ENCODE results near the gene PKIG. TPM values are rescaled to one million over a fixed set of nuclear protein-coding genes. Genes with fewer than 3 reads are reported as not detected.
A peak's percentile ranks its signal among the peaks of the same experiment; 100 is the strongest.

The PKIG gene
- total RNA-seq (65.1 TPM), polyA plus RNA-seq (277 TPM)

- H3K27ac ChIP-seq (ENCODE audit: low read depth) = peak within 1 kb of the TSS; percentile 87
- peak within 1 kb of the TSS; percentile 49 for H3K4me3 ChIP-seq (ENCODE audit: low read depth, low read length)
- H3K36me3 ChIP-seq (ENCODE audit: insufficient read depth) = no peaks in the 10 kb centered on the region
- DNase-seq (ENCODE audit: extremely low spot score) = no peak
- no peaks in the 10 kb centered on the region for H3K4me1 ChIP-seq (ENCODE audit: insufficient read depth)
- 19% methylated on average over 6 of the region's 6 CpGs for WGBS
Measured at GRCh38 chr20:44582311-44583025, at the start of gene PKIG. TSS of gene PKIG (plus strand) at chr20:44582579. CDS start at chr20:44614557, 31,978 bp downstream.

DNA sequence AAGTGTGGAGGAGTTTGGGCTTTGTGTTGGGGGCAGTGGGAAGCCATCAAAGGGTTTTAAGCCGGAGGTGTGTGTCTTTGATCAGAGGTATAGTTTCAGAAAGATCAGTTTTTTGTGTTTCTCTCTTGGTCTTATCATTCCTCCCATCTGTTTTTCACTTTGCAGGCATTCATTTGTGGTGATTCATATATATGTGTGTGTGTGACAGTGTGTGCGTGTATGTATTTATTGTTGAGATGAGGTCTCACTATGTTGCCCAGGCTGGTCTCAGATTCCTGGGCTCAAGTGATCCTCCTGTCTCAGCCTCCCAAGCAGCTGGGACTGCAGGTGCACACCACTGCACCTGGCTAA is 49.4 kb upstream of the PKIG start:
- no peak overlapping the region for H3K4me3 ChIP-seq (ENCODE audit: low read depth, low read length)
- no peaks in the 10 kb centered on the region for H3K4me1 ChIP-seq (ENCODE audit: insufficient read depth)
- no peak for DNase-seq (ENCODE audit: extremely low spot score)
- H3K27ac ChIP-seq (ENCODE audit: low read depth) = no peak overlapping the region
- H3K36me3 ChIP-seq (ENCODE audit: insufficient read depth) = no peaks in the 10 kb centered on the region
- 70% methylated on average over 2 of the region's 2 CpGs for WGBS

- WGBS = 72% methylated on average over 4 of the region's 4 CpGs
- no peak overlapping the region for H3K27ac ChIP-seq (ENCODE audit: low read depth)
- no peak for DNase-seq (ENCODE audit: extremely low spot score)
- no peak overlapping the region for H3K4me3 ChIP-seq (ENCODE audit: low read depth, low read length)
- H3K4me1 ChIP-seq (ENCODE audit: insufficient read depth) = no peaks in the 10 kb centered on the region
- no peaks in the 10 kb centered on the region for H3K36me3 ChIP-seq (ENCODE audit: insufficient read depth)
Measured at GRCh38 chr20:44533928-44534327, 48.5 kb upstream of the PKIG start.

- 71% methylated on average over 3 of the region's 3 CpGs for WGBS
- H3K4me3 ChIP-seq (ENCODE audit: low read depth, low read length) = no peak overlapping the region
- no peaks in the 10 kb centered on the region for H3K36me3 ChIP-seq (ENCODE audit: insufficient read depth)
- no peak overlapping the region for H3K27ac ChIP-seq (ENCODE audit: low read depth)
- no peaks in the 10 kb centered on the region for H3K4me1 ChIP-seq (ENCODE audit: insufficient read depth)
- DNase-seq (ENCODE audit: extremely low spot score) = no peak
Measured at GRCh38 chr20:44536175-44536574, 46.2 kb upstream of the PKIG start.

- H3K4me1 ChIP-seq (ENCODE audit: insufficient read depth) = no peaks in the 10 kb centered on the region
- no peak overlapping the region for H3K4me3 ChIP-seq (ENCODE audit: low read depth, low read length)
- H3K27ac ChIP-seq (ENCODE audit: low read depth) = no peak overlapping the region
- no peak for DNase-seq (ENCODE audit: extremely low spot score)
- no peaks in the 10 kb centered on the region for H3K36me3 ChIP-seq (ENCODE audit: insufficient read depth)
- WGBS = 44% methylated on average over 1 of the region's 1 CpG
Measured at GRCh38 chr20:44537993-44538392, 44.4 kb upstream of the PKIG start.

- WGBS = 72% methylated on average over 6 of the region's 6 CpGs
- no peaks in the 10 kb centered on the region for H3K36me3 ChIP-seq (ENCODE audit: insufficient read depth)
- H3K4me3 ChIP-seq (ENCODE audit: low read depth, low read length) = no peak overlapping the region
- no peaks in the 10 kb centered on the region for H3K4me1 ChIP-seq (ENCODE audit: insufficient read depth)
- no peak overlapping the region for H3K27ac ChIP-seq (ENCODE audit: low read depth)
- DNase-seq (ENCODE audit: extremely low spot score) = no peak
Measured at GRCh38 chr20:44540834-44541233, 41.5 kb upstream of the PKIG start.

DNA sequence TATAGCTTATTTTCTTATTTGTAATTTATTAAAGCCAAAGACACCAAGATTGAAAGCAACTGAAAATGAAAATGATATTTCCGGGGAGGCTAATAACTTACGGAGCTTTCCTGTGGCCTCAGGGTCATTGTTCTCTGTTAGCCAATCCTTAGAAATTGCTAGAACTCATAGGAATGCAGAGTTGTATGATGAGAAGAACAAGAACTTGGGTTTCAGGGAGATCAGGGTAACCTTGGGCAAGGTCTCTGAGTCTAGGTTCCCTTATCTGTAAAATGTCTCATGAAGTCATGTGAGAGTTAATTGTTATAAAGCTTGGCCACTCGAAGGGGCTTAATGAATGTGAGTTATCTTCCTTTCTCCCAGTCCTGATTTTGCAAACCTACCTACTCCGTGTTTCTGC is 40.4 kb upstream of the PKIG start:
- H3K4me1 ChIP-seq (ENCODE audit: insufficient read depth) = no peaks in the 10 kb centered on the region

GRCh38 chr20:44542890-44543289 is 39.5 kb upstream of the PKIG start:
- Histone ChIP-seq H3K4me3 (ENCODE audit: low read depth, low read length) (no peak overlapping the region), H3K27ac (ENCODE audit: low read depth) (peak overlapping the region; percentile 10), H3K4me1 (ENCODE audit: insufficient read depth) (no peaks in the 10 kb centered on the region), H3K36me3 (ENCODE audit: insufficient read depth) (no peaks in the 10 kb centered on the region)
- no peak for DNase-seq (ENCODE audit: extremely low spot score)
- WGBS = 15% methylated on average over 1 of the region's 1 CpG

More for the DNA sequence above, 40.4 kb upstream of the PKIG start:
- no peak for DNase-seq (ENCODE audit: extremely low spot score)
- Histone ChIP-seq H3K27ac (ENCODE audit: low read depth) (no peak overlapping the region), H3K36me3 (ENCODE audit: insufficient read depth) (no peaks in the 10 kb centered on the region), H3K4me3 (ENCODE audit: low read depth, low read length) (no peak overlapping the region)
- WGBS = 57% methylated on average over 4 of the region's 4 CpGs

DNA sequence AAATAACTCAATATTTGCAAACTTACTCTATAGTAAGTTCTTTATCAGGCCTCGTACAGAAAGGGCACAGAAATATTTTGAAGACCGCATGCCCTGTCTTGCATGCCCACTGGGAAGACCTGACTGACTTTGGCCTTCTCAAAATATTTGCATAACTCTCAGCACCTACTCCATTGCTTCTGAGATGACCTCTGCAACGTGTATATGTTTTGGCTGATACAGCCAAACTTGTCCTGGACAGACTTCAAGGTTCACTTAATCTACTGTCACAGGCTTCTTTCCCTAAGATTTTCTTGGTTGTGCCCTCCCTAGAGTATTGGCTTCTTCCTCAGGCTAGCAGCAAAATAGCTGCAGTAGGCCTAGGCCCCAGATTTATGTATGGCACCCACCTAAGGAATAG is 39.0 kb upstream of the PKIG start:
- WGBS = 39% methylated on average over 3 of the region's 3 CpGs
- no peaks in the 10 kb centered on the region for H3K4me1 ChIP-seq (ENCODE audit: insufficient read depth)

DNA sequence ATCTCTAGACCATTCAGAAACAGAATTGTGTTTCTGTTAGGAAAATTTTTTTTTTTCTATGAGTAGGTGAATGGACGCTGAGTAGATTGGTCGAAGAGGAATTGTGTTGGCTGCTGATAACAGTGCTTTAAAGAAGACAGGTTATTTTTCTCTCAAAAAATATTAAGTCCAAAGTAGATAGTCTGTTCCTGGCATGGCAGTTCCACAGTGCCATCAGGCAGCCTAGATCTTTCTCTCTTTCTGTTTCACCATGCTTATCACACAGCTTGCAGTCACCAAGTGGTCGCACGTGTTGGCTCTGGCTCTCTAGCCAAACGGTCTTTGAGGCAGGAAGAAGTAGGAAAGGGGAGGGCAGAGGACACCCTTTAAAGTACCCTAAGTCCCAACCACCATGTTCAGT is 38.1 kb upstream of the PKIG start:
- Histone ChIP-seq H3K27ac (ENCODE audit: low read depth) (no peak overlapping the region), H3K36me3 (ENCODE audit: insufficient read depth) (no peaks in the 10 kb centered on the region), H3K4me1 (ENCODE audit: insufficient read depth) (no peaks in the 10 kb centered on the region), H3K4me3 (ENCODE audit: low read depth, low read length) (no peak overlapping the region)
- no peak for DNase-seq (ENCODE audit: extremely low spot score)
- WGBS = 62% methylated on average over 5 of the region's 5 CpGs

More for the DNA sequence above, 39.0 kb upstream of the PKIG start:
- no peak overlapping the region for H3K27ac ChIP-seq (ENCODE audit: low read depth)
- H3K4me3 ChIP-seq (ENCODE audit: low read depth, low read length) = no peak overlapping the region
- no peak for DNase-seq (ENCODE audit: extremely low spot score)
- H3K36me3 ChIP-seq (ENCODE audit: insufficient read depth) = no peaks in the 10 kb centered on the region

DNA sequence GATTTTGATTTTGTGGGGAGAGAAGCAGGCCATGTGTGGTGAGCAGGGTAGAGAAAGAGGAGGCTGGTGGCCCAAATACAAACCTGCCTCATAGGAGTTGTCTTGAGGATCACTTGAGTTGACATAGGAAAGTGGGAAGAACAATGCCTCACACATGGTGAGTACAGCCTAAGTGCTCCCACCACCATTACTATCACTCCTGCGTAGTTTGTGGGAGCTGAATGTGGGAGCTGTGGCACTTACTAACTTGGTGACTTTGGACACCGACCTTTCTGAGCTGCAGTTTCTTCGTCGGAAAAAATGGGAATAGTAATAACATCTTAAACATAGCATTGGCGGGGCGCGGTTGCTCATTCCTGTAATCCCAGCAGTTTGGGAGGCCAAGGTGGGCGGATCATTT is 35.0 kb upstream of the PKIG start:
- Histone ChIP-seq H3K27ac (ENCODE audit: low read depth) (no peak overlapping the region), H3K36me3 (ENCODE audit: insufficient read depth) (no peaks in the 10 kb centered on the region), H3K4me1 (ENCODE audit: insufficient read depth) (no peaks in the 10 kb centered on the region), H3K4me3 (ENCODE audit: low read depth, low read length) (no peak overlapping the region)
- WGBS = 94% methylated on average over 8 of the region's 8 CpGs
- DNase-seq (ENCODE audit: extremely low spot score) = no peak

DNA sequence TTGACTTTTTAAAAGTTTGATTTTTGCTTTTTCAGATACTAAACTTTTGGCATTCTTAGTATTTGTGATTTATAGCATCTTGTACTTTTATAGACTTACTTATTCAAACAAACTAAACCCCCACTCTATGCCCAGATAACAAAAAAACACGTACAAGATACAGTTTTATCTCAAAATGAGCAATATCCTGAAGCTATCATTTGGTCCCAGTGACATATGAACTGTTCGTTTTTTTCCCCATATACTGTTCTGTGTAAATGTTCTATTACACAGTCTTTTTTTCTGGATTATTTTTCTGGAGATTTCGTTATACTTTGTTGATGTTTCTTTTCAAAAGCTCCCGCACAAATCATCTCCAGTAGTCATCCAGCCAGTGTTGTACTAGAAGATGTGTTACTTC is 33.3 kb upstream of the PKIG start:
- H3K4me3 ChIP-seq (ENCODE audit: low read depth, low read length) = no peak overlapping the region
- no peak for DNase-seq (ENCODE audit: extremely low spot score)
- no peaks in the 10 kb centered on the region for H3K4me1 ChIP-seq (ENCODE audit: insufficient read depth)
- WGBS = 16% methylated on average over 4 of the region's 4 CpGs
- H3K27ac ChIP-seq (ENCODE audit: low read depth) = no peak overlapping the region
- H3K36me3 ChIP-seq (ENCODE audit: insufficient read depth) = no peaks in the 10 kb centered on the region

DNA sequence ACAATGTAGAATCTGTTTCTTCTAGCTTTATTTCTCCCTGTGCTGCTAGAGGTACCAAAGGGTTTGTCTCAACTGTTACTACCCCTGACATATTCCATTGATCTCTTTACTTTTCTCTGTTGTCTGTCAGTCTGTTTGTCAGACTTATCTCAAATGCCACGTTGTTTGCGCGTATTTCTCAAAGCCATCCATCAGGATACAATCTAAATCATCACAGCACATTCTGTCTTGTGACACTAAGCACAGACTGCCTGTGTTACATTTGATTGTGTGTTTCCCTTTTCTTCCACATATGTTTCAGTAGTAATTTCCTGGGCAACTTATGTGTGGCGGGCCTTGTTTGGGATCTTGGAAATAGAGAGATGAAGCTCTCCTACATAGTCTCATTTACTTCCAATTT is 30.3 kb upstream of the PKIG start:
- no peak overlapping the region for H3K27ac ChIP-seq (ENCODE audit: low read depth)
- H3K4me3 ChIP-seq (ENCODE audit: low read depth, low read length) = no peak overlapping the region
- no peaks in the 10 kb centered on the region for H3K4me1 ChIP-seq (ENCODE audit: insufficient read depth)
- WGBS = 86% methylated on average over 4 of the region's 4 CpGs
- no peak for DNase-seq (ENCODE audit: extremely low spot score)
- no peaks in the 10 kb centered on the region for H3K36me3 ChIP-seq (ENCODE audit: insufficient read depth)

DNA sequence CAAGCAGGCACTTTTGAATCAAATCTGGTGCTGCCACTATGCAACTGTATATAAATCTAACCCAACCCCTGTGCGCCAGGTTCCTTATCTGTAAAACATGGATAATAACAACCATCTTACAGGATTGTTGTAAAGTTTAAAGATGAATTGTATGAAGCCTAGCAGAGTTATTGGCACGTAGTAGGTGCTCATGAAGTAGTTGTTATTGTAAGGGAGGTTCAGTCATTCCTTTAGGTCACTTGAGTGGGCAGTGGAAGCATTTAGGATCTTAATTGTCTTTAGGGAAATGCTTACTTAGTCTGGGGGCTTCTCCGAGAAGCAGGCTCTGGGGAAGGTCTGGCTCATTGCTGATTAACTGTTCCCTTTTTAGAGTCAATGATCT is 29.8 kb upstream of the PKIG start:
- 35% methylated on average over 3 of the region's 3 CpGs for WGBS
- no peaks in the 10 kb centered on the region for H3K4me1 ChIP-seq (ENCODE audit: insufficient read depth)
- DNase-seq (ENCODE audit: extremely low spot score) = no peak
- H3K36me3 ChIP-seq (ENCODE audit: insufficient read depth) = no peaks in the 10 kb centered on the region
- no peak overlapping the region for H3K4me3 ChIP-seq (ENCODE audit: low read depth, low read length)
- no peak overlapping the region for H3K27ac ChIP-seq (ENCODE audit: low read depth)
